PC-3 (cell line): ENCODE data around the gene COLEC12.

Experiments
- EZH2 ChIP-seq: fragments of 300-600 bp; sonication (generic); IDR thresholded peaks from one replicate; pipeline ENCODE4 v1.6.1; 2017; ENCODE audit warnings: antibody characterized with exemption, mild to moderate bottlenecking, low read length; ENCODE audit not compliant: unreplicated experiment
- EZH2phosphoT487 ChIP-seq: fragments of 300-600 bp; sonication (generic); IDR thresholded peaks from 2 replicates; pipeline ENCODE4 v1.6.1; 2018; ENCODE audit warnings: mild to moderate bottlenecking, antibody characterized with exemption, low read length, borderline replicate concordance
- TF ChIP-seq, protein P1 (sequence below): fragments of 300-600 bp; sonication (generic); conservative IDR thresholded peaks from 2 replicates; pipeline ENCODE4 v1.5.1; 2017; ENCODE audit warnings: antibody characterized with exemption, low read depth, mild to moderate bottlenecking, low read length

GRCh38 chr18:523561-523960 lies 23.1 kb upstream of the COLEC12 start:
- TF ChIP-seq EZH2phosphoT487 (no peak), EZH2 (no peak)
- TF ChIP-seq, protein P1, sequence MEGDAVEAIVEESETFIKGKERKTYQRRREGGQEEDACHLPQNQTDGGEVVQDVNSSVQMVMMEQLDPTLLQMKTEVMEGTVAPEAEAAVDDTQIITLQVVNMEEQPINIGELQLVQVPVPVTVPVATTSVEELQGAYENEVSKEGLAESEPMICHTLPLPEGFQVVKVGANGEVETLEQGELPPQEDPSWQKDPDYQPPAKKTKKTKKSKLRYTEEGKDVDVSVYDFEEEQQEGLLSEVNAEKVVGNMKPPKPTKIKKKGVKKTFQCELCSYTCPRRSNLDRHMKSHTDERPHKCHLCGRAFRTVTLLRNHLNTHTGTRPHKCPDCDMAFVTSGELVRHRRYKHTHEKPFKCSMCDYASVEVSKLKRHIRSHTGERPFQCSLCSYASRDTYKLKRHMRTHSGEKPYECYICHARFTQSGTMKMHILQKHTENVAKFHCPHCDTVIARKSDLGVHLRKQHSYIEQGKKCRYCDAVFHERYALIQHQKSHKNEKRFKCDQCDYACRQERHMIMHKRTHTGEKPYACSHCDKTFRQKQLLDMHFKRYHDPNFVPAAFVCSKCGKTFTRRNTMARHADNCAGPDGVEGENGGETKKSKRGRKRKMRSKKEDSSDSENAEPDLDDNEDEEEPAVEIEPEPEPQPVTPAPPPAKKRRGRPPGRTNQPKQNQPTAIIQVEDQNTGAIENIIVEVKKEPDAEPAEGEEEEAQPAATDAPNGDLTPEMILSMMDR = no peak
